Upper lobe of left lung (tissue), 4 donors: ENCODE data around the gene RHOT1.

Source experiments
- EP300 ChIP-seq, 4 donors: sonication (generic); formaldehyde crosslinking; IDR thresholded peaks; one replicate each; pipeline ENCODE4 v1.5.1; 2017; ENCODE audit warnings: antibody characterized with exemption in 4 of 4, control low read depth in 2 of 4
- POLR2AphosphoS5 ChIP-seq, 2 donors: sonication (generic); formaldehyde crosslinking; IDR thresholded peaks; one replicate each; pipeline ENCODE4 v1.5.1; 2017; ENCODE audit warnings: antibody characterized with exemption in 2 of 2
- TF ChIP-seq, protein P1 (sequence below), 6 experiments: fragments of 450-650 bp in 4 of 6; fragments of 200-600 bp in 2 of 6; sonication (generic) in 2 of 6; IDR thresholded peaks; one replicate each; pipeline ENCODE4 v1.5.1; 2016 to 2019; ENCODE audit warnings: antibody characterized with exemption in 6 of 6

DNA sequence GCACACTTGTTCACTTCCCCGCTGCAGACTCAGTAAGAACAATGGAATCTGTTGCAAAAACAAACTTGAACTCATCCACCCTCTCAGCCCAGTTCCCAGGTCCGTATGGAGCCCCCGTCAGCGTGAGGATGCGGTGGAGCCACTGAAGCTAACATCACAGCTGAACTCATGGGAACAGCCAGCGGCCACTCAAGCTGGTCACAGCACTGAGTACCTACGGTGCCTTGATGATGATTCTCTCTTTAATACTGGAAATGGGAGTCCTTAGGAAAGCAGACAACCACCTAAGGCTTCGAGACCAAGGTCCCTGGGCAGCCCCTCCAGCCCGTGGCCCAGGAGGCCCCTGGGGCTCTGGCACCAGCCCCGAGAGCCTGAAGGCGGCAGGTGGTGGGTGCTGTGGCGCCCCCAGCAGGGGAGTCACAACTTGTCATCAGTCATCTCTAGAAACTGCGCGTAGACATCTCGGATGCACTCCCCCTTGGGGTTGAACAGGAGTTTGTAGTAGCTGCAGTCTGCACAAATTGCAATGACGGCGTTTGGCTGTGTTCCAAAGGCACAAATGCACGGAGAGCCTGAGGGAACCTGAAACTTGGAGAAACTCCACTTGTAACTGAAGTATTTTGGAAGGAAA is 31.0 kb upstream of the RHOT1 start:
- TF ChIP-seq POLR2AphosphoS5 (IDR thresholded peaks at IDR 0.05) (no peak), EP300 (IDR thresholded peaks at IDR 0.05) (no peak)
- TF ChIP-seq, protein P1, sequence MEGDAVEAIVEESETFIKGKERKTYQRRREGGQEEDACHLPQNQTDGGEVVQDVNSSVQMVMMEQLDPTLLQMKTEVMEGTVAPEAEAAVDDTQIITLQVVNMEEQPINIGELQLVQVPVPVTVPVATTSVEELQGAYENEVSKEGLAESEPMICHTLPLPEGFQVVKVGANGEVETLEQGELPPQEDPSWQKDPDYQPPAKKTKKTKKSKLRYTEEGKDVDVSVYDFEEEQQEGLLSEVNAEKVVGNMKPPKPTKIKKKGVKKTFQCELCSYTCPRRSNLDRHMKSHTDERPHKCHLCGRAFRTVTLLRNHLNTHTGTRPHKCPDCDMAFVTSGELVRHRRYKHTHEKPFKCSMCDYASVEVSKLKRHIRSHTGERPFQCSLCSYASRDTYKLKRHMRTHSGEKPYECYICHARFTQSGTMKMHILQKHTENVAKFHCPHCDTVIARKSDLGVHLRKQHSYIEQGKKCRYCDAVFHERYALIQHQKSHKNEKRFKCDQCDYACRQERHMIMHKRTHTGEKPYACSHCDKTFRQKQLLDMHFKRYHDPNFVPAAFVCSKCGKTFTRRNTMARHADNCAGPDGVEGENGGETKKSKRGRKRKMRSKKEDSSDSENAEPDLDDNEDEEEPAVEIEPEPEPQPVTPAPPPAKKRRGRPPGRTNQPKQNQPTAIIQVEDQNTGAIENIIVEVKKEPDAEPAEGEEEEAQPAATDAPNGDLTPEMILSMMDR (IDR thresholded peaks at IDR 0.05), result no peak
